PC-9 (cell line): ENCODE results near the gene RAE1.

ENCODE experiments used
- CTCF ChIP-seq: fragments of 200-600 bp; sonication (generic); conservative IDR thresholded peaks from 2 replicates; pipeline ENCODE4 v1.6.1; 2017; ENCODE audit warnings: mixed run types, antibody characterized with exemption, mild to moderate bottlenecking, moderate library complexity
- EZH2 ChIP-seq: fragments of 200-600 bp; sonication (generic); IDR thresholded peaks from 2 replicates; pipeline ENCODE4 v1.8.0; 2017; ENCODE audit warnings: antibody characterized with exemption, low read depth

GRCh38 chr20:57408536-57409233, 57.6 kb downstream of the RAE1 start:
- TF ChIP-seq CTCF (no peak), EZH2 (no peak)
